GM23338 (cell line): ENCODE data around the gene UBE2L6.

ENCODE experiments used
- CTCF ChIP-seq, 2 experiments: fragments of 200-600 bp in 1 of 2; sonication (generic) in 1 of 2; conservative IDR thresholded peaks; 2 replicates each; pipeline versions ENCODE4 v1.5.1 to v1.6.1; 2016 to 2017; ENCODE audit warnings: antibody characterized with exemption in 2 of 2, low read depth in 2 of 2, mild to moderate bottlenecking in 2 of 2, moderate library complexity in 1 of 2
- EZH2 ChIP-seq: fragments of 200-600 bp; sonication (generic); IDR thresholded peaks from one replicate; pipeline ENCODE4 v1.8.0; 2017; ENCODE audit warnings: antibody characterized with exemption, mild to moderate bottlenecking, low read depth; ENCODE audit not compliant: unreplicated experiment
- EZH2phosphoT487 ChIP-seq: fragments of 200-600 bp; sonication (generic); IDR thresholded peaks from one replicate; pipeline ENCODE4 v1.8.1; 2018; ENCODE audit warnings: antibody characterized with exemption; ENCODE audit not compliant: unreplicated experiment
- POLR2AphosphoS5 ChIP-seq: IDR thresholded peaks from 2 replicates; pipeline ENCODE4 v1.6.1; 2016; ENCODE audit warnings: antibody characterized with exemption, low read depth

GRCh38 chr11:57615308-57615707, 47.8 kb upstream of the UBE2L6 start:
- TF ChIP-seq POLR2AphosphoS5: no peak
- no peak for TF ChIP-seq CTCF (conservative IDR thresholded peaks at IDR 0.05; ENCODE audit: low read depth in 2 of 2)
- no peak for TF ChIP-seq EZH2
- TF ChIP-seq EZH2phosphoT487: no peak
